ENCODE data around the gene SMG6. TPM values are rescaled to one million over a fixed set of nuclear protein-coding genes. Genes with fewer than 3 reads are reported as not detected.
A peak's percentile ranks its signal among the peaks of the same experiment; 100 is the strongest.
"Not testable (repeated sequence)": the region's sequence is repeated elsewhere in the genome, so short reads cannot be mapped to it uniquely, and the experiment has no call there.

Gene SMG6
- total and polyA plus RNA-seq, 8 donors, result 27.7 to 42.2 (median 38.5) TPM

GRCh38 chr17:2271985-2272702, 31.4 kb downstream of the SMG6 start:
- Histone ChIP-seq H3K4me3 (no peak overlapping the region), H3K27me3 (no peaks in the 10 kb centered on the region), H3K36me3 (peaks cover 0 to 70% of the 10 kb centered on the region in 2 donors), H3K27ac (no peak overlapping the region), H3K9me3 (no peaks in the 10 kb centered on the region), H3K4me1 (peaks cover 0 to 4% of the 10 kb centered on the region in 2 donors)
- intact Hi-C loops (cut with DNase I), result no loop called here
- ATAC-seq (no peak), DNase-seq (no peak)
- TF ChIP-seq CTCF (IDR thresholded peaks at IDR 0.05), result no peak

- Histone ChIP-seq H3K4me1 (peaks cover 0 to 34% of the 10 kb centered on the region in 2 donors), H3K36me3 (peaks cover 0 to 29% of the 10 kb centered on the region in 2 donors), H3K27me3 (no peaks in the 10 kb centered on the region), H3K9me3 (no peaks in the 10 kb centered on the region), H3K27ac (peak overlapping the region in 1 of 2 donors; percentile 67), H3K4me3 (no peak overlapping the region)
- TF ChIP-seq CTCF (IDR thresholded peaks at IDR 0.05), result no peak
- ATAC-seq (no peak), DNase-seq (no peak)
- intact Hi-C loops (cut with DNase I), result no loop called here
These were observed 36.2 kb downstream of the SMG6 start for GRCh38 chr17:2267354-2267753.

GRCh38 chr17:2266865-2267228, 36.7 kb downstream of the SMG6 start:
- ATAC-seq (no peak), DNase-seq (no peak)
- peaks cover 0 to 24% of the 10 kb centered on the region in 2 donors for H3K36me3 ChIP-seq
- peak overlapping the region in 1 of 2 donors; percentile 67 for H3K27ac ChIP-seq
- no peaks in the 10 kb centered on the region for H3K27me3 ChIP-seq
- TF ChIP-seq CTCF (IDR thresholded peaks at IDR 0.05), result no peak
- H3K4me1 ChIP-seq, result peaks cover under 1 to 34% of the 10 kb centered on the region in 2 donors
- no peaks in the 10 kb centered on the region for H3K9me3 ChIP-seq
- H3K4me3 ChIP-seq, result no peak overlapping the region
- intact Hi-C loops (cut with DNase I), result no loop called here

- DNase-seq (peak in 1 of 4 donors; percentile 39), ATAC-seq (peak; percentile 42)
- H3K4me3 ChIP-seq, result no peak overlapping the region
- intact Hi-C loops (cut with DNase I), result no loop called here
- H3K9me3 ChIP-seq, result no peaks in the 10 kb centered on the region
- peaks cover 4 to 34% of the 10 kb centered on the region in 2 donors for H3K4me1 ChIP-seq
- H3K36me3 ChIP-seq, result peaks cover 0 to 24% of the 10 kb centered on the region in 2 donors
- no peak for TF ChIP-seq CTCF (IDR thresholded peaks at IDR 0.05)
- no peaks in the 10 kb centered on the region for H3K27me3 ChIP-seq
- peak overlapping the region in 1 of 2 donors; percentile 67 for H3K27ac ChIP-seq
These were observed 37.3 kb downstream of the SMG6 start for GRCh38 chr17:2266045-2266864.

GRCh38 chr17:2265166-2265565, 38.4 kb downstream of the SMG6 start:
- intact Hi-C loops (cut with DNase I); H3K4me3 ChIP-seq; H3K27me3 ChIP-seq; H3K9me3 ChIP-seq; ATAC-seq; DNase-seq: not testable (repeated sequence)
- peaks cover 0 to 19% of the 10 kb centered on the region in 2 donors for H3K36me3 ChIP-seq
- H3K4me1 ChIP-seq, result peaks cover 4 to 34% of the 10 kb centered on the region in 2 donors
- peak overlapping the region in 1 of 2 donors; percentile 67 for H3K27ac ChIP-seq

All from left lung (tissue), 10 donors.